Activated CD4-positive, alpha-beta T cell treated with anti-CD3 and anti-CD28 coated beads, Interleukin-2, Interleukin-4, amounts not matched to agents 100 ng/mL and 50 ng/mL, durations not matched to agents 16 hours and 8 hours (primary cell): ENCODE data around the gene KCNJ13.
"Not testable (repeated sequence)": the region's sequence is repeated elsewhere in the genome, so short reads cannot be mapped to it uniquely, and the experiment has no call there.

Experiments
- DNase-seq: peaks from one replicate; pipeline ENCODE4 v3.0.0-alpha.2; 2020; ENCODE audit warnings: low spot score

KCNJ13 gene

DNA sequence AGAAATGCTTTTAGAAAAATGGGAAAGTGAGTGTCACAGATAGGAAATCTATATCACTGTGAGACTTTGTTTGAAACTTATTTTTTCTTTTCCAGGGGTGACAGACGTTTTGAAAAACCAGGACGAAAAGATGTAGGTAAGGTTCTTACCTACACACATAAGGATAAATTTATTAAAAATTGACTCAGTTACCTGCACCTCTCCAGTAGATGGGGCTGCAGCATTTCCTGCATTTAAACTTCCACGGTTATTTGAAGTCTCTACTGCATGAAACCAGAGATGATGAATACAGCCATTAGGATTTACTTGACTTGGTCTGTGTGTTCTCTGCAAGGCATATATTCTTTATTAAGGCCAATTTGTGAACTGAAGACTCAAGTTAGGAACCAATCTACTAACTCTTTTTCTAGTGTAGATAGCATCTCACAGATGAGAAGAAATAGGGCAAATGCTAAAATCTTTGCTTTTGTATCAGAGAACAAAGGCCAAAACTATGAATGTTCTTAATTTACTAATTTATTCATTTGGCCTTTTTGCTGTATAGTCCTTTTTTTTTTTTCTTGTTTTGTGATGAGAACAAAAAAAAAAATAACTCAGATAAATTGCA, 15.0 kb downstream of the KCNJ13 start:
- peak; percentile 51 for DNase-seq

DNA sequence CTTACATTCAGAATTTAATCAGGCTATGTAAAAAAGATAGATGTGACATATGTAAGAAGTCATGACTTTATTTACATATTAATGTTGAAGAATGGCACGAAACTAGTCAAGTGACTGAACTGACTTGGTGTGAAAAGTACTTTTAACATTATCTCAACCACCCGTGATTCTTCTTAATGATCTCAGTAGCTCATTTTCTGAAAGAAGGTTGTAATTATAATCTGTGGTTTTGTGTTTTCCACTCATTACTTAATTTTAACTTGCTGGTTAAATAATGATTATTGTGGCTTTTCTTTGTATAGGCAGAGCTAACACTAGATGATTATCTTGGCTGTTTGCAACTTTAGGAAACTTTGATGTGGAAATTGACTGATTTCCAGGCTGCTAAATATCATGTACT, 18.5 kb downstream of the KCNJ13 start:
- DNase-seq = peak; percentile 10

DNA sequence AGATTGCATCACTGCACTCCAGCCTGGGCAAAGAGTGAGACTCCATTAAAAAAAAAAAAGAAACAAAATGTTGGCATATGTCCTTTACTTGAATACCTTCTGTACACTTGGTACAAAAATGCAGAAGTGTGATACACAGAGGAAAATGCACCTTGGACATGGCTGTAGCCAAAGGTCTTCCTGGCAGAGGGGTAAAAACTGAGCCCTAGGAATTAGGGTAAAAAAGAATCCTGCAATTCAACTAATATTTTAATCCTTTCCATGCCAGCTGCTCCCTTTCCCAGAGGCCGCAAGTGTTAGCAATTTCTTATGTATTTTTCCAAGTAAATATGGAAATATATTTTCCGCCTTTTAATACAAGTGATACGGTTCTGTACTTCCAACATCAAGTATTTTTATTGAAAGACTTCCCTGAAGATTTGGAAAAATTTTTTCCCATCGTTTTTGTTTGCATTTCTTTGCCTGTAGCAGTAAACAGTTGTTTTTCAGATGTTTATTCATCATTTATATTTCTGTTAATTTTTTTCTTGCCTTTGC, 26.2 kb downstream of the KCNJ13 start:
- DNase-seq = no peak

DNA sequence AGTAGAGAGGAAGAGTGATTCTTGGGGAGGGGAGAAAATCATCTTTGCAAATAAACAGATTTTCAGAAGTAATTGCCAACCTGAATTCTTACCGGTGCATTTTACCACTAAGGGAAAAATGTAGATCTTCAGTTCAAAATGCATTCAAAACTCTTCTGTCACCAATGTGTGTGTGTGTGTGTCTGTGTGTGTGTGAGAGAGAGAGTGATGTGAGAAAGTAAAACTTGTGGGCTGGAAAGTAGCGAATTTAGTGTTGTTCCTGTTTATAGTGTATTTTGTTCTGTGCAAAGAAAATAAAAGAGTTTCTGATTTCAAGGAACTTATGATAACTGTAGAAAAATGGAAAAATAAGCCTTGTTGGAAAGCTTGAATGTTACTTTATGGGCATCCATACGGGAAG, 27.0 kb downstream of the KCNJ13 start:
- no peak for DNase-seq

DNA sequence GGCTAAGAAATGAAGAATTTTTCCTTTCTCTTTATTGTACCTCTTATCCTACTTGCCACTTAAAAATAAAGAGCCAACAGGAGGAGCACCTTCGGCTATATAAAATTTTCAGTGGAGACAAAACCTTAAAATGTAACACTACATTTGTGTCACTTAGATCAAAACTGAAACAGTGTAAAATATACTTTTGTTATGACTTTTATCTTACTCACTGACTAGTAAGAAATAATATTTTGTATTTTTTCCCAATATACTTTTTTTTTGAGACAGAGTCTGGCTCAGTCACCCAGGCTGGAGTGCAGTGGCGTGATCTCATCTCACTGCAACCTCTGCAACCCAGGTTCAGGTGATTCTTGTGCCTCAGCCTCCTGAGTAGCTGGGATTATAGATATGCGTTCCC, 28.3 kb downstream of the KCNJ13 start:
- no peak for DNase-seq

DNA sequence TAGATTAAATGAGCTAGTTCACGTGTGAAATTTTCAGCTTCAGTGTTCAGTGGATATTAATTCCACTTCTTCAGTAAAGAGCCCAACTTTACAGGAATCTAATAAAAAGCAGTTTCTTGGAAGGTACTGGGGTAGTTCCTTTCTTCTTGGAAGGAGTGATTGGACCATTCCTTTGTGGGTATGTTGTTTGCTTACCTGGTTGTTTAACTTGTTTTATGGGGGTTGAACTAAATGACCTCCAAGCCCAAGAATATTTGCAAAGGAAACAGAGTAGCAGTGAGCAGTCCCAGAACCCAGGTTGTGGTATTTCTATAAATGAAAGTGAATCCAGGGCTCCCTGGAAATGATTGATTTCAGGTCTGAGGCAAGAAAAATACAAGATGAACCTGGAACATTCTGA, 31.4 kb downstream of the KCNJ13 start:
- no peak for DNase-seq

DNA sequence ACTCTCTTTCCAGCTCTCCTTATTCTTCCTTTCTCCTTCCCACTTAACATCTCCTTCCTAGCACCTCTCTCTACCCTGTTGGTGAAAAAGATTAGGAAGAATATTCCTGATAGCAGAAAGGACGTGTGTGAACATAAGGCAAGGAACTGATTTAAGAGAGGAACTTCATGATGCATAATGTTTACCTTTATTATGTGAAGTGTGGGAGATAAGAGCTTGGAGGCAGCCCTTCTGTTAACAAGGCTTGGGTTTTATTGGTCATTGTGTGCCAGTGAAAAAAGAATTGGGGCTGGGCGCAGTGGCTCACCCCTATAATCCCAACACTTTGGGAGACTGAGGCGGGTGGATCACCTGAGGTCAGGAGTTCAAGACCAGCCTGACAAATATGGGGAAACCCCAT, 34.4 kb downstream of the KCNJ13 start:
- no peak for DNase-seq

DNA sequence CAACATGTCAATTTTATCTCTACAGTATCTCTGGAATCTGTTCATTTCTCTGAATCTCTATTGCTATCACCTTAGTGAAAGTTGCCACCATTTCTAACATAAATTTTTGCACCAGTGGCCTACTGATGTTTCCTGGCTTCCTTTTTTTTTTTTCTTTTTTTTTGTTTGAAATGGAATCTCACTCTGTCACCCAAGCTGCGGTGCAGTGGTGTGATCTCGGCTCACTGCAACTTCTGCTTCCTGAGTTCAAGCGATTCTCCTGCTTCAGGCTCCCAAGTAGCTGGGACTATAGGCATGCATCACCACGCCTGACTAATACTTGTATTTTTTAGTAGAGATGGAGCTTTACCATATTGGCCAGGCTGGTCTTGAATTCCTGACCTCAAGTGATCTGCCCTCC, 35.1 kb downstream of the KCNJ13 start:
- no peak for DNase-seq

DNA sequence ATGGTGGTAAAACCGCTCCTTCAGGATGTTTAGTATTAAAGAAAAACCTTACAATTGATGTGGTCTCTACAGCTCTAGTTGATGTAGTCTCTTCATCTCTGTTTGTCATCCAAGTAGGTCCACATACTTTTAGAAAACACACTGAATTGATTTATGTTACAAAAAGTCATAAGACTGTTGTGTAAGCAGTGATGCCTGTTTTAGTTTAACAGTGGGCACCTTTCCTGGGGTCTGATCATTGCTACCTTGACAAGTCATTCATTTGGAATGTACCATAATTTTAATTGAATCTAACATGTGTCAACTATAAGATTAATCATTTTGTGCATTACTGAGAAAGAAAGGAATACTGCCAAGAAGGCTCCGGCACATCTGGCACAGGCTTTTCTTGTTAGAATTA, 44.9 kb downstream of the KCNJ13 start:
- DNase-seq = no peak

DNA sequence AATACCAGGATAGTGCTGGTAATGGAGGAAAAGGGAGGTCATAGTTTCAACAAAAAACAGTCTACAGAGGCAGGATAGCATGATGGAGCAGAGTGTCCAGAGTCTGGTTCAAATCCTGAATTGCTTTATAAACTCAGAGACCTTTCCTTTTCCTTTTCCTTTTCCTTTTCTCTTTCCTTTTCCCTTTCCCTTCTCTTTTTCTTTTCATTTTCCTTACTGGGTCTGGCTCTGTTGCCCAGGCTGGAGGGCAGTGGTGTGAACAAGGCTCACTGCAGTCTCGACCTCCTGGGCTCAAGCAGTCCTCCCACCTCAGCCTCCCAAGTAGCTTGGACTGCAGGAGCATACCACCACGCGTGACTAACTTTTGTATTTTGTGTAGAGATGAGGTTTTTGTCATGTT, 47.6 kb downstream of the KCNJ13 start:
- no peak for DNase-seq

DNA sequence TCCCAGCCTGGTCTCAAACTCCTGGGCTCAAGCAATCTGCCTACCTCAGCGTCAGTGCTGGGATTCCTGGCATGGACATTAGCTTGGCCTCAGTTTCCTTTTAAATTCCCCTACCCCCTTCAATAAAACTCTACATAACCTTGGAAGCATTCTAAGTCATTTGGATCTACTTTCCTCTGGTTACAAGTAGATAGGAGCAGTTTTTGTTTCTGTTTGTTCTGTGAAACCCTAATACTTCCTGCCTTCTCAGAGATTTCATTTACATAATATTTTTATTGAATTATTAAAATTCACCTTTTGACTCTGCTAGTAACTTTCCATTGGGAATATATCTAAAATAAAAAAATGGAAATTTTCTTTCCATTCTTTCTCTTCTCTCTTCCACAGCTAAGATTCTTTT, 53.3 kb downstream of the KCNJ13 start:
- DNase-seq = no peak

DNA sequence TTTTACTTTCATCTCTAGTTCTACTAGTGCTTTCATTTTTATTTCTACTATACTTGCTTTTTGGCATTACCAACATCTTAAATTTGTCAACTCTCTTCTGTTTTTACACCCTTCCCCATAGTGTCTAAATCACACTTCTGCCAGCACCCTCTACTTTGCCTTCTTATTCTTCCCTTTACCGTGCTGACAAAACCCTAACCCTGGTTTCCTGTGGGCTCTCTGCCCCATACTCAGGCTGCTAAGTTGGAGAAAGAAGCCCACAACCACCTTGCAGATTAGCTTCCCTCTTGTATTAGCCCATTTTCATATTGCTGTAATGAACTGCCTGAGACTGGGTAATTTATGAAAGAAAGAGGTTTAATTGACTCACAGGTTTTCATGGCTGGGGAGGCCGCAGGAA, 54.5 kb downstream of the KCNJ13 start:
- DNase-seq = no peak

DNA sequence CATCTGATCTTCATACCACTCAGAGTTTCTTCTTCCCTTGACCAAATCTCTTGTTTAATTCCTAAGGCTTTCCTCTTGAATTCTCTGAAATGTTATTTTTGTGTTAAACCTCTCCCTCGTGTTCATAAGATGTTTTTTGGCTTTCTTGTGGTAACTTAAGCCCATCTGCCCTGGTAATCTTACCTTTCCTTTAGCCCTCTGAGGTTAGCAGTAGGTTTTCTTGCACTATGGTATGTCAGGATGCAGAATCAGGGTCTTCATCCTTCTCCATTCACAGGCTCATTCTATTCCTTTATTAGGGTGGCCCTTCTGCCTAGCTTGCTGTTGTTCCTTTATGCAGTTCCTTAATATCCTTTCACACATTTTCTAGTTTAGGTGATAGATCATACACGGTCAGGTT, 55.1 kb downstream of the KCNJ13 start:
- DNase-seq = no peak

DNA sequence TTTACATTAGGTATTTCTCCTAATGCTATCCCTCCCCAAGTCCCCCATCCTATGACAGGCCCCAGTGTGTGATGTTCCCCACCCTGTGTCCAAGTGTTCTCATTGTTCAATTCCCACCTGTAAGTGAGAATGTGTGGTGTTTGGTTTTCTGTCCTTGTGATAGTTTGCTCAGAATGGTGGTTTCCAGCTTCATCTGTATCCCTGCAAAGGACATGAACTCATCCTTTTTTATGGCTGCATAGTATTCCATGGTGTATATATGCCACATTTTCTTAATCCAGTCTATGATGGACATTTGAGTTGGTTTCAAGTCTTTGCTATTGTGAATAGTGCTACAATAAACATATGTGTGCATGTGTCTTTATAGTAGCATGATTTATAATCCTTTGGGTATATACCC, 56.3 kb downstream of the KCNJ13 start:
- DNase-seq = not testable (repeated sequence)
